ENCODE results near the gene RRP7A. TPM values are rescaled to one million over a fixed set of nuclear protein-coding genes. Genes with fewer than 3 reads are reported as not detected.
A peak's percentile ranks its signal among the peaks of the same experiment; 100 is the strongest.

RRP7A gene
- total and polyA plus RNA-seq, 2 of the 13 experiments (the other 11 are each of a cell fraction or from before 2014, with no cell fraction given), result 15.3 to 41.6 TPM

DNA sequence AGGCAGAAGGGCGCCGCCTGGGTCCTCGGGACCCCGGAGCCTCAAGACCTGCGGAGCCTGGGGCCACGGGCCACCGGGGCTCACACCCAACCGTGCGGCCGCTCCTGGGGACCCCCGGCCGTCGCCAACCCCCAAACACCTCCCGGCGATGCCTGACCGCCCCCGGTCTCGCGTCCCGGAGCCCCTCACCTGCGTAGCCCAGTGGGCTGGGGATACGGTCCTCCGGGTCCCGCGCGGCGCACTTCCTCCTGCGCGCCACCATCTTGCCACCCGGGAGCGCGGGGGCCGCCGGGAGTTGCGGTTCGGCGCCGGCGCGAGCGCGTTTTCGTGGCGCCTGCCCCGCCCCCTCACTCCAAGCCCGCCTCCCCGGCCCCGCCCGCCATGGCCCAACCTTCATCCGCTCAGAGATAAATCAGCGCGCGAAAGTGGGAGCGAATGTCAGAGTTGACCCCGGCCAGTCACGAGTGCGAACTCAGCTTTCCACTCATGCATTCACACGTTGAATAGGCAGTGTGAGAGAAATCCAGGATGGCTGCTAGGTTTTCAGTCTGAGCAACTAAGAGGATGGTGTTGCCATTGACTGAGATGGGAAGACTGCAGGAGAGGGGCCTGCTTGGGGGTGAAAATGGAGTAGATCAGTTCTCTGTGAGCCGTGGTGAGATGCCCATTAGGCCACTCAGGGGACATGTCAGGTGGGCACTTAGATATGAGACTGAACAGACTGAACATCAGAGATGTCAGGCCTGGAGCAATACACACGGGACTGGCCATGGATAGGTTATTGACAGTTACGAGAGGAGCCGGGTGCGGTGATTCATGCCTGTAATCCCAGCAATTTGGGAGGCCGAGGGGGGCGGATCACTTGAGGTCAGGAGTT, at the start of gene RRP7A (continued):
- TF ChIP-seq ZIK1 (CRISPR knock-in tag; IDR thresholded peaks at IDR 0.05; ENCODE audit: borderline replicate concordance, low read depth), result no peak
- no peak for TF ChIP-seq MXD4 (CRISPR knock-in tag; IDR thresholded peaks at IDR 0.05)
- no peak for TF ChIP-seq ZNF256 (CRISPR knock-in tag; conservative IDR thresholded peaks at IDR 0.05)
- TF ChIP-seq KLF11 (CRISPR knock-in tag; IDR thresholded peaks at IDR 0.05), result no peak
- TF ChIP-seq ZNF652 (CRISPR knock-in tag; IDR thresholded peaks at IDR 0.05; ENCODE audit: borderline replicate concordance, low read depth), result no peak
- TF ChIP-seq ZFAT (CRISPR knock-in tag; conservative IDR thresholded peaks at IDR 0.05), result no peak
- no peak for TF ChIP-seq RBAK (CRISPR knock-in tag; IDR thresholded peaks at IDR 0.05)
- no peak for TF ChIP-seq TEAD3 (CRISPR knock-in tag; optimal IDR thresholded peaks at IDR 0.05; ENCODE audit: borderline replicate concordance)
- TF ChIP-seq, protein P1, sequence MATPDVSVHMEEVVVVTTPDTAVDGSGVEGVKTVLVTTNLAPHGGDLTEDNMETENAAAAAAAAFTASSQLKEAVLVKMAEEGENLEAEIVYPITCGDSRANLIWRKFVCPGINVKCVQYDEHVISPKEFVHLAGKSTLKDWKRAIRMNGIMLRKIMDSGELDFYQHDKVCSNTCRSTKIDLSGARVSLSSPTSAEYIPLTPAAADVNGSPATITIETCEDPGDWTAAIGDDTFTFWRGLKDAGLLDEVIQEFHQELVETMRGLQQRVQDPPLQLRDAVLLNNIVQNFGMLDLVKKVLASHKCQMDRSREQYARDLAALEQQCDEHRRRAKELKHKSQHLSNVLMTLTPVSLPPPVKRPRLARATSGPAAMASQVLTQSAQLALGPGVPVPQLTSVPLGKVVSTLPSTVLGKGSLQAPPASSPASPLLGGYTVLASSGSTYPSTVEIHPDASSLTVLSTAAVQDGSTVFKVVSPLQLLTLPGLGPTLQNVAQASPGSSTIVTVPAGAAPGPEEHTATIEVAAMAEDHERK (CRISPR knock-in tag; IDR thresholded peaks at IDR 0.05; ENCODE audit: low read depth), result no peak
- TF ChIP-seq ARNT2 (CRISPR knock-in tag; IDR thresholded peaks at IDR 0.05; ENCODE audit: low read depth), result no peak
- no peak for TF ChIP-seq SCMH1 (CRISPR knock-in tag; IDR thresholded peaks at IDR 0.05; ENCODE audit: borderline replicate concordance)
- TF ChIP-seq ZNF496 (CRISPR knock-in tag; IDR thresholded peaks at IDR 0.05; ENCODE audit: insufficient replicate concordance), result no peak
- no peak for TF ChIP-seq FIP1L1 (IDR thresholded peaks at IDR 0.05; ENCODE audit: borderline replicate concordance, insufficient read depth, low read depth, low read length)
- TF ChIP-seq ZBTB4 (CRISPR knock-in tag; IDR thresholded peaks at IDR 0.05; ENCODE audit: borderline replicate concordance), result no peak
- no peak for TF ChIP-seq JUNB (CRISPR knock-in tag; IDR thresholded peaks at IDR 0.05; ENCODE audit: borderline replicate concordance)
- peak; percentile 80 for TF ChIP-seq THAP11 (CRISPR knock-in tag; IDR thresholded peaks at IDR 0.05)
- peak; percentile 80; the same call in 1 of the 2 replicates for TF ChIP-seq MXD1 (CRISPR knock-in tag; IDR thresholded peaks at IDR 0.05)
- TF ChIP-seq ARID5B (CRISPR knock-in tag; IDR thresholded peaks at IDR 0.05), result no peak
- TF ChIP-seq NR2F2 (IDR thresholded peaks at IDR 0.05; ENCODE audit: borderline replicate concordance, low read depth), result no peak
- no peak for TF ChIP-seq ZNF747 (CRISPR knock-in tag; IDR thresholded peaks at IDR 0.05; ENCODE audit: borderline replicate concordance)
